ENCODE results near the gene SNX32. TPM values are rescaled to one million over a fixed set of nuclear protein-coding genes. Genes with fewer than 3 reads are reported as not detected.

SNX32 gene
- total and polyA plus RNA-seq, 2 of the 13 experiments (the other 11 are each of a cell fraction or from before 2014, with no cell fraction given), result 0.09 to 0.34 TPM

- TF ChIP-seq AHR (CRISPR knock-in tag; IDR thresholded peaks at IDR 0.05), result no peak; the same call in 1 of the 2 replicates
- TF ChIP-seq MLLT10 (CRISPR knock-in tag; IDR thresholded peaks at IDR 0.05), result no peak
- no peak for TF ChIP-seq NFE2L1 (CRISPR knock-in tag; IDR thresholded peaks at IDR 0.05; ENCODE audit: borderline replicate concordance)
- peak; percentile 54 for TF ChIP-seq PPARG (CRISPR knock-in tag; conservative IDR thresholded peaks at IDR 0.05)
- TF ChIP-seq ZBTB25 (CRISPR knock-in tag; IDR thresholded peaks at IDR 0.05), result peak; percentile 91
- TF ChIP-seq ZNF143 (CRISPR knock-in tag; IDR thresholded peaks at IDR 0.05), result peak; percentile 82
- TF ChIP-seq, protein P1, sequence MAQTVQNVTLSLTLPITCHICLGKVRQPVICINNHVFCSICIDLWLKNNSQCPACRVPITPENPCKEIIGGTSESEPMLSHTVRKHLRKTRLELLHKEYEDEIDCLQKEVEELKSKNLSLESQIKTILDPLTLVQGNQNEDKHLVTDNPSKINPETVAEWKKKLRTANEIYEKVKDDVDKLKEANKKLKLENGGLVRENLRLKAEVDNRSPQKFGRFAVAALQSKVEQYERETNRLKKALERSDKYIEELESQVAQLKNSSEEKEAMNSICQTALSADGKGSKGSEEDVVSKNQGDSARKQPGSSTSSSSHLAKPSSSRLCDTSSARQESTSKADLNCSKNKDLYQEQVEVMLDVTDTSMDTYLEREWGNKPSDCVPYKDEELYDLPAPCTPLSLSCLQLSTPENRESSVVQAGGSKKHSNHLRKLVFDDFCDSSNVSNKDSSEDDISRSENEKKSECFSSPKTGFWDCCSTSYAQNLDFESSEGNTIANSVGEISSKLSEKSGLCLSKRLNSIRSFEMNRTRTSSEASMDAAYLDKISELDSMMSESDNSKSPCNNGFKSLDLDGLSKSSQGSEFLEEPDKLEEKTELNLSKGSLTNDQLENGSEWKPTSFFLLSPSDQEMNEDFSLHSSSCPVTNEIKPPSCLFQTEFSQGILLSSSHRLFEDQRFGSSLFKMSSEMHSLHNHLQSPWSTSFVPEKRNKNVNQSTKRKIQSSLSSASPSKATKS (CRISPR knock-in tag; IDR thresholded peaks at IDR 0.05), result no peak
- TF ChIP-seq FOXO1 (CRISPR knock-in tag; IDR thresholded peaks at IDR 0.05), result no peak
- TF ChIP-seq SMAD1 (CRISPR knock-in tag; IDR thresholded peaks at IDR 0.05; ENCODE audit: borderline replicate concordance, low read depth), result no peak
- TF ChIP-seq PRMT3 (CRISPR knock-in tag; IDR thresholded peaks at IDR 0.05; ENCODE audit: borderline replicate concordance, low read depth), result no peak
- no peak for TF ChIP-seq ZNF891 (CRISPR knock-in tag; IDR thresholded peaks at IDR 0.05)
- no peak for TF ChIP-seq ZBTB40 (IDR thresholded peaks at IDR 0.05)
- TF ChIP-seq ZBTB40 (CRISPR knock-in tag; IDR thresholded peaks at IDR 0.05), result peak; percentile 69; the same call in 1 of the 2 replicates
- no peak for TF ChIP-seq SMC3 (IDR thresholded peaks at IDR 0.05; ENCODE audit: low read length)
- no peak for TF ChIP-seq MAFF (IDR thresholded peaks at IDR 0.05; ENCODE audit: low read depth, low read length)
Observed at GRCh38 chr11:65860278-65861164, 26.8 kb downstream of the SNX32 start, which contains the start of gene MUS81 (continued).
